Esophagus muscularis mucosa (tissue), 4 donors: ENCODE measurements around the gene KAZN. TPM values are rescaled to one million over a fixed set of nuclear protein-coding genes. Genes with fewer than 3 reads are reported as not detected.

Experiments
- DNase-seq: peaks from one replicate; pipeline ENCODE4 v3.0.0-alpha.2; 2017; ENCODE audit errors: extremely low spot score
- H3K27ac ChIP-seq, 4 donors: fragments of 200-600 bp; sonication (generic); replicated peaks in 1 of 4; 1 replicate in 3 of 4; 2 replicates in 1 of 4; pipeline ENCODE4 v1.5.1; 2016 to 2019; ENCODE audit warnings: mild to moderate bottlenecking in 1 of 4
- H3K27me3 ChIP-seq, 4 donors: fragments of 200-600 bp; sonication (generic); one replicate each; pipeline versions ENCODE4 v1.5.1 to v1.6.0; 2016 to 2019
- H3K36me3 ChIP-seq, 4 donors: fragments of 200-600 bp; sonication (generic); one replicate each; pipeline ENCODE4 v1.5.1; 2016 to 2019
- H3K4me1 ChIP-seq, 4 donors: fragments of 200-600 bp; sonication (generic); one replicate each; pipeline ENCODE4 v1.5.1; 2016 to 2019
- H3K4me3 ChIP-seq, 4 donors: fragments of 200-600 bp; sonication (generic); 1 replicate in 2 of 4; 2 replicates in 2 of 4; pipeline ENCODE4 v1.5.1; 2016 to 2019; ENCODE audit warnings: mild to moderate bottlenecking in 4 of 4, moderate library complexity in 1 of 4
- H3K9me3 ChIP-seq, 4 donors: fragments of 200-600 bp; sonication (generic); 1 replicate in 3 of 4; 2 replicates in 1 of 4; pipeline ENCODE4 v1.5.1; 2016 to 2019
- CTCF ChIP-seq, 3 experiments: fragments of 200-600 bp in 2 of 3; fragments of 450-650 bp in 1 of 3; sonication (generic) in 2 of 3; IDR thresholded peaks; one replicate each; pipeline ENCODE4 v1.5.1; 2017 to 2019; ENCODE audit warnings: antibody characterized with exemption in 3 of 3, mild to moderate bottlenecking in 2 of 3, moderate library complexity in 1 of 3
- EP300 ChIP-seq: sonication (generic); formaldehyde crosslinking; IDR thresholded peaks from one replicate; pipeline ENCODE4 v1.6.1; 2017; ENCODE audit warnings: antibody characterized with exemption
- POLR2A ChIP-seq: fragments of 450-650 bp; IDR thresholded peaks from one replicate; pipeline ENCODE4 v1.6.1; 2017; ENCODE audit warnings: antibody characterized with exemption, moderate library complexity, mild to moderate bottlenecking, low read depth
- POLR2AphosphoS5 ChIP-seq, 2 donors: sonication (generic); formaldehyde crosslinking; IDR thresholded peaks; one replicate each; pipeline ENCODE4 v1.6.1; 2017; ENCODE audit warnings: antibody characterized with exemption in 2 of 2
- WGBS: methylation state at CpG from one replicate; pipeline ENCODE4 v1.1.5; 2018; 5-methylcytosine and 5-hydroxymethylcytosine counted together
- intact Hi-C: fragments of 100-400 bp; cut with DNase I; formaldehyde crosslinking; loops from one replicate; pipeline ENCODE4 v1.15.1; 2023
- total RNA-seq, 4 donors: library from RNA; depleted of rRNA; stranded (reverse); fragments of >200 nt; gene quantifications; one replicate each; pipeline versions ENCODE4 v1.1.0 to v1.2.1, GENCODE V29; 2016

The KAZN gene
- total RNA-seq, 4 donors from 2014 or later: 9.9 to 14.1 (median 11.9) TPM

GRCh38 chr1:15117671-15118325, 519.3 kb downstream of the KAZN start:
- TF ChIP-seq POLR2A: no peak
- TF ChIP-seq POLR2AphosphoS5 (IDR thresholded peaks at IDR 0.05): no peak
- TF ChIP-seq EP300: no peak
- TF ChIP-seq CTCF (IDR thresholded peaks at IDR 0.05): no peak
- Histone ChIP-seq H3K4me1 (no peaks in the 10 kb centered on the region), H3K27me3 (no peaks in the 10 kb centered on the region), H3K4me3 (no peak overlapping the region), H3K9me3 (no peaks in the 10 kb centered on the region), H3K27ac (no peak overlapping the region), H3K36me3 (no peaks in the 10 kb centered on the region)
- intact Hi-C loops: no loop called here
- DNase-seq: no peak
- 95% methylated on average over 8 of the region's 8 CpGs for WGBS

GRCh38 chr1:15118579-15118978, 520.1 kb downstream of the KAZN start:
- intact Hi-C loops: no loop called here
- 98% methylated on average over 8 of the region's 8 CpGs for WGBS

GRCh38 chr1:15120251-15120945, 521.9 kb downstream of the KAZN start:
- 92% methylated on average over 12 of the region's 13 CpGs for WGBS
- H3K4me3 ChIP-seq: no peak overlapping the region
- H3K36me3 ChIP-seq: no peaks in the 10 kb centered on the region
- no peaks in the 10 kb centered on the region for H3K4me1 ChIP-seq
- no peaks in the 10 kb centered on the region for H3K27me3 ChIP-seq
- H3K27ac ChIP-seq: no peak overlapping the region
- H3K9me3 ChIP-seq: no peaks in the 10 kb centered on the region
- no peak for DNase-seq
- no peak for TF ChIP-seq CTCF (IDR thresholded peaks at IDR 0.05)
- TF ChIP-seq EP300: no peak
- intact Hi-C loops: loop anchor here (10.0 kb wide), 1 partner anchor 314 kb away; the partner anchor contains the start of gene CTRC

More at GRCh38 chr1:15118579-15118978, 520.1 kb downstream of the KAZN start:
- Histone ChIP-seq H3K36me3 (no peaks in the 10 kb centered on the region), H3K27ac (no peak overlapping the region), H3K27me3 (no peaks in the 10 kb centered on the region), H3K4me1 (no peaks in the 10 kb centered on the region), H3K4me3 (no peak overlapping the region), H3K9me3 (no peaks in the 10 kb centered on the region)
- no peak for DNase-seq
- TF ChIP-seq POLR2A: no peak
- TF ChIP-seq EP300: no peak
- no peak for TF ChIP-seq CTCF (IDR thresholded peaks at IDR 0.05)
- TF ChIP-seq POLR2AphosphoS5 (IDR thresholded peaks at IDR 0.05): no peak

GRCh38 chr1:15122331-15122730, 523.8 kb downstream of the KAZN start:
- no peak overlapping the region for H3K27ac ChIP-seq
- no peaks in the 10 kb centered on the region for H3K36me3 ChIP-seq
- H3K27me3 ChIP-seq: no peaks in the 10 kb centered on the region
- intact Hi-C loops: loop anchor here (10.0 kb wide), 1 partner anchor 312 kb away; the partner anchor contains the start of gene CTRC
- 93% methylated on average over 5 of the region's 7 CpGs for WGBS
- no peak for TF ChIP-seq POLR2A
- TF ChIP-seq EP300: no peak
- no peak for TF ChIP-seq POLR2AphosphoS5 (IDR thresholded peaks at IDR 0.05)
- no peak for TF ChIP-seq CTCF (IDR thresholded peaks at IDR 0.05)
- H3K4me1 ChIP-seq: no peaks in the 10 kb centered on the region
- DNase-seq: no peak
- H3K9me3 ChIP-seq: no peaks in the 10 kb centered on the region
- H3K4me3 ChIP-seq: no peak overlapping the region
